ENCODE data around the gene CAMTA1. TPM values are rescaled to one million over a fixed set of nuclear protein-coding genes. Genes with fewer than 3 reads are reported as not detected.

The CAMTA1 gene
- polyA plus RNA-seq, 1 donor from 2014 or later = 162 TPM

DNA sequence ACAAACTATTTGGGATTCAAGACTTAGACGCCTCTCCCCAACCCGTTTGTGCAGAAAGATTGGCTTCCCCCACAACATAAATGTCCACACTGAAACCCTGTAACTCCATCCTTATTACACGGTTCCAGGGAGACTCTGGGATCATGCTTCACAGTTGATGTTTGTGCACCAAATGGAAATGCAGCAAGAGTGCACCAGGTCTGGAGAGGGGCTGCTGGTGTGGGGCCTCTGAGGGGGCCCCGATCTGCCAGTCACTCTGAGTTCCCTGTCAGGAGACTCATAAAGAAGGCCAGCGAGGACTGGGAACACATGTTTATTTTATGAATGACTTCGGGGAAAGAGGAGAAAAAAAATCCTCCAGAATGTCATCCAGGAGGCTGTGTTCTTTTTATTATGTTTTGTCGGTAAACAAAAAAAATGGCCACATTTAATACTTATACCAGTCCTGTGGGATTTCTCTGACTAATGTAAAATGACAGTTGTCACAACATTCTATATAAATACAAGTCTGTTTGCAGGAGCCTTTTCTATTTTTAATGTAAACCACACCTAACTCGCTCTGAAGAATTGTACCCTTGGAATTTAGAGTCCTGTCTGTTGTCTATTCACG, 546.8 kb downstream of the CAMTA1 start:
- Histone ChIP-seq H3F3A (ENCODE audit: insufficient read depth, low read length, poor library complexity, severe bottlenecking) (no peaks in the 10 kb centered on the region), H3K79me2 (replicated peaks; ENCODE audit: insufficient read depth, low read length) (no peaks in the 10 kb centered on the region), H3K9ac (ENCODE audit: low read length) (no peak overlapping the region), H4K20me1 (ENCODE audit: insufficient read depth) (no peaks in the 10 kb centered on the region), H3K9me2 (ENCODE audit: insufficient read depth, low read length) (no peaks in the 10 kb centered on the region), H3K36me3 (ENCODE audit: insufficient read depth, low read length) (no peaks in the 10 kb centered on the region), H3K27ac (ENCODE audit: low read length) (no peak overlapping the region), H2AFZ (ENCODE audit: low read depth, low read length) (no peak overlapping the region), H3K4me2 (ENCODE audit: low read length) (no peak overlapping the region), H3K4me3 (ENCODE audit: low read length) (no peak overlapping the region), H3K9me3 (ENCODE audit: low read length) (no peaks in the 10 kb centered on the region), H3K27me3 (ENCODE audit: insufficient read depth, low read depth, low read length) (no peaks in the 10 kb centered on the region)
- TF ChIP-seq MXI1 (conservative IDR thresholded peaks at IDR 0.05; ENCODE audit: poor library complexity, severe bottlenecking) (no peak), TAF1 (IDR thresholded peaks at IDR 0.05; ENCODE audit: low read depth) (no peak), EZH2 (IDR thresholded peaks at IDR 0.05; ENCODE audit: borderline replicate concordance, insufficient read depth, low read length, poor library complexity, severe bottlenecking) (no peak), CTCF (IDR thresholded peaks at IDR 0.05; ENCODE audit: poor library complexity, severe bottlenecking) (no peak), SMC3 (conservative IDR thresholded peaks at IDR 0.05; ENCODE audit: poor library complexity) (no peak), REST (IDR thresholded peaks at IDR 0.05; ENCODE audit: borderline replicate concordance) (no peak), RAD21 (conservative IDR thresholded peaks at IDR 0.05) (no peak), EP300 (conservative IDR thresholded peaks at IDR 0.05; ENCODE audit: poor library complexity, severe bottlenecking) (no peak), POLR2AphosphoS5 (IDR thresholded peaks at IDR 0.05) (no peak)

DNA sequence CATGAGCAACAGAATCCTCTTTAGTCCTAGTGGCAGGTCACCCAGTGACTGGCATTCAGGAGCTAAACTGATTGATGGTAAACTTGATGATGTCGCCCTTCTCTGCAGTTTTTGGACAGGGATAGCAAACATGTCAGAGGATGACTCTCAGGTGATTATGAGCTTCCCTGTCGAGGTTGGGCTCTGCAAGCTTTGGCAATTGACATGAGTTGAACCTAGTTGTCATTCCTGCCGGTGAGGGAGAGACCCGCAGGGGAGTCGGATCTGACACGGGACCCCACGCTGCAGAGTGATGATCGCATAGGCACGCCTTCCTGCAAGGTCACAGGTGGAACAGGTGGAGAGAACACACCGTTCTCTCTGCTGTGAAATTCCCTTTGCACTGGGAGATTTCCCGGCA, 547.8 kb downstream of the CAMTA1 start:
- H3K9me2 ChIP-seq (ENCODE audit: insufficient read depth, low read length) = no peaks in the 10 kb centered on the region
- no peak for TF ChIP-seq EP300 (conservative IDR thresholded peaks at IDR 0.05; ENCODE audit: poor library complexity, severe bottlenecking)
- no peak for TF ChIP-seq CTCF (IDR thresholded peaks at IDR 0.05; ENCODE audit: poor library complexity, severe bottlenecking)
- TF ChIP-seq EZH2 (IDR thresholded peaks at IDR 0.05; ENCODE audit: borderline replicate concordance, insufficient read depth, low read length, poor library complexity, severe bottlenecking) = no peak
- TF ChIP-seq TAF1 (IDR thresholded peaks at IDR 0.05; ENCODE audit: low read depth) = no peak
- TF ChIP-seq MXI1 (conservative IDR thresholded peaks at IDR 0.05; ENCODE audit: poor library complexity, severe bottlenecking) = no peak
- no peak for TF ChIP-seq SMC3 (conservative IDR thresholded peaks at IDR 0.05; ENCODE audit: poor library complexity)
- TF ChIP-seq POLR2AphosphoS5 (IDR thresholded peaks at IDR 0.05) = no peak
- no peak for TF ChIP-seq REST (IDR thresholded peaks at IDR 0.05; ENCODE audit: borderline replicate concordance)
- TF ChIP-seq RAD21 (conservative IDR thresholded peaks at IDR 0.05) = no peak
- H3K4me3 ChIP-seq (ENCODE audit: low read length) = no peak overlapping the region
- H3K36me3 ChIP-seq (ENCODE audit: insufficient read depth, low read length) = no peaks in the 10 kb centered on the region
- H3K27ac ChIP-seq (ENCODE audit: low read length) = no peak overlapping the region
- H3K9me3 ChIP-seq (ENCODE audit: low read length) = no peaks in the 10 kb centered on the region
- H3K79me2 ChIP-seq (replicated peaks; ENCODE audit: insufficient read depth, low read length) = no peaks in the 10 kb centered on the region
- H2AFZ ChIP-seq (ENCODE audit: low read depth, low read length) = no peak overlapping the region
- H3K4me2 ChIP-seq (ENCODE audit: low read length) = no peak overlapping the region
- no peaks in the 10 kb centered on the region for H3K27me3 ChIP-seq (ENCODE audit: insufficient read depth, low read depth, low read length)
- no peak overlapping the region for H3K9ac ChIP-seq (ENCODE audit: low read length)
- H4K20me1 ChIP-seq (ENCODE audit: insufficient read depth) = no peaks in the 10 kb centered on the region
- H3F3A ChIP-seq (ENCODE audit: insufficient read depth, low read length, poor library complexity, severe bottlenecking) = no peaks in the 10 kb centered on the region

Data from neural cell (in vitro differentiated cells).